ENCODE results near the gene SPRR1B.

DNA sequence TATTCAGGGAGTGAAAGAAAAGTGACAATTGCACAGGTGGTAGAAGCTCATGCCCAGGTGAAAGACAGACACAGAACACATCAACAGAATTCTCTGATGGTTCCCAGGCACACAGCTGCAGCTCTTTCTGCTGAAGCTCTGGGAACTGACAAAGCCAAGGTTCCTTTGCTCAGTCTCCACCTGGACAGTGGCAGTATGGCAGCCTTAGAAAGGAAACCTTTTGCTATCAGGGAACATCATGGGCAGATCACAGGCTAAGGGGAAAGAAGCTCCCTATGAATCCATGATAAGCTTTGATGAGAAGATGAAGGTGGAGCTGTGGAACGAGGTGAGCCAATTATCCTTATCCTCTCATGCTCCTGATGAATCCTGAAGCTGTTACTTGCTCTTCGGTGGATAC lies 39.2 kb downstream of the SPRR1B start:
- TF ChIP-seq, protein P1, sequence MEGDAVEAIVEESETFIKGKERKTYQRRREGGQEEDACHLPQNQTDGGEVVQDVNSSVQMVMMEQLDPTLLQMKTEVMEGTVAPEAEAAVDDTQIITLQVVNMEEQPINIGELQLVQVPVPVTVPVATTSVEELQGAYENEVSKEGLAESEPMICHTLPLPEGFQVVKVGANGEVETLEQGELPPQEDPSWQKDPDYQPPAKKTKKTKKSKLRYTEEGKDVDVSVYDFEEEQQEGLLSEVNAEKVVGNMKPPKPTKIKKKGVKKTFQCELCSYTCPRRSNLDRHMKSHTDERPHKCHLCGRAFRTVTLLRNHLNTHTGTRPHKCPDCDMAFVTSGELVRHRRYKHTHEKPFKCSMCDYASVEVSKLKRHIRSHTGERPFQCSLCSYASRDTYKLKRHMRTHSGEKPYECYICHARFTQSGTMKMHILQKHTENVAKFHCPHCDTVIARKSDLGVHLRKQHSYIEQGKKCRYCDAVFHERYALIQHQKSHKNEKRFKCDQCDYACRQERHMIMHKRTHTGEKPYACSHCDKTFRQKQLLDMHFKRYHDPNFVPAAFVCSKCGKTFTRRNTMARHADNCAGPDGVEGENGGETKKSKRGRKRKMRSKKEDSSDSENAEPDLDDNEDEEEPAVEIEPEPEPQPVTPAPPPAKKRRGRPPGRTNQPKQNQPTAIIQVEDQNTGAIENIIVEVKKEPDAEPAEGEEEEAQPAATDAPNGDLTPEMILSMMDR (IDR thresholded peaks at IDR 0.05), result no peak
- TF ChIP-seq POLR2A (IDR thresholded peaks at IDR 0.05) (no peak), EP300 (IDR thresholded peaks at IDR 0.05) (no peak)
